Measurements from ENCODE around the gene NEO1.

GRCh38 chr15:73305331-73306211, 253.3 kb downstream of the NEO1 start:
- TF ChIP-seq EZH2phosphoT487 (conservative IDR thresholded peaks at IDR 0.05; ENCODE audit: low read length) (no peak), CTCF (IDR thresholded peaks at IDR 0.05; ENCODE audit: insufficient read depth, low read length, poor library complexity, severe bottlenecking) (peak; percentile 42)
